LNCaP clone FGC (cell line): ENCODE measurements around the gene GFRA1.
A peak's percentile ranks its signal among the peaks of the same experiment; 100 is the strongest.

Experiments
- DNase-seq: peaks from one replicate; pipeline ENCODE4 v3.0.0-alpha.2; 2011; ENCODE audit warnings: low read depth
- H3K4me3 ChIP-seq: 2 replicates; pipeline ENCODE4 v1.5.1; 2011; ENCODE audit warnings: mild to moderate bottlenecking, low read depth, low read length, control low read depth
- CTCF ChIP-seq: IDR thresholded peaks from 2 replicates; pipeline ENCODE4 v1.5.1; 2012; ENCODE audit warnings: mild to moderate bottlenecking; ENCODE audit not compliant: control insufficient read depth, insufficient read depth; ENCODE audit errors: extremely low read depth

The GFRA1 gene

GRCh38 chr10:116271593-116272439, 1.2 kb downstream of the GFRA1 start:
- DNase-seq: no peak
- no peak for TF ChIP-seq CTCF
- no peak overlapping the region for H3K4me3 ChIP-seq

- TF ChIP-seq CTCF: no peak
- no peak for DNase-seq
- H3K4me3 ChIP-seq: no peak overlapping the region
Observed at GRCh38 chr10:116270771-116271592, 2.0 kb downstream of the GFRA1 start.

- TF ChIP-seq CTCF: no peak
- no peak overlapping the region for H3K4me3 ChIP-seq
- no peak for DNase-seq
Observed at GRCh38 chr10:116270126-116270770, 2.8 kb downstream of the GFRA1 start.

- DNase-seq: no peak
- H3K4me3 ChIP-seq: no peak overlapping the region
- TF ChIP-seq CTCF: no peak
Observed at GRCh38 chr10:116269619-116270018, 3.4 kb downstream of the GFRA1 start.

GRCh38 chr10:116268976-116269375, 4.0 kb downstream of the GFRA1 start:
- TF ChIP-seq CTCF: peak; percentile 56
- no peak overlapping the region for H3K4me3 ChIP-seq
- DNase-seq: peak; percentile 1

- TF ChIP-seq CTCF: no peak
- no peak overlapping the region for H3K4me3 ChIP-seq
- no peak for DNase-seq
Observed at GRCh38 chr10:116265686-116266085, 7.3 kb downstream of the GFRA1 start.
